ENCODE results near the gene GSTCD.
"Not testable (repeated sequence)": the region's sequence is repeated elsewhere in the genome, so short reads cannot be mapped to it uniquely, and the experiment has no call there.

Gene GSTCD

GRCh38 chr4:105714071-105714521, 5.5 kb downstream of the GSTCD start:
- no peak for TF ChIP-seq CTCF (IDR thresholded peaks at IDR 0.05; ENCODE audit: control extremely low read depth, extremely low read depth, low read depth, missing control alignments)
- peak; percentile 26 for DNase-seq (ENCODE audit: extremely low spot score)
- ChIA-PET CTCF (interaction anchor here (0.8 to 3.4 kb wide), 11 partner anchors 10 to 520 kb away, joined by 3 to 21 read pairs (median 3); partner anchors contain the start of gene PPA2), POLR2A (interaction anchor here (0.6 kb wide), 2 partner anchors 117 to 205 kb away, joined by 4 read pairs; no protein-coding TSS in a partner anchor)

- DNase-seq (ENCODE audit: extremely low spot score): no peak
- CTCF ChIA-PET: interaction anchor here (0.9 to 3.4 kb wide), 13 partner anchors 20 to 521 kb away, joined by 3 to 21 read pairs (median 3); partner anchors contain the start of gene PPA2
- POLR2A ChIA-PET: no interaction called here
- no peak for TF ChIP-seq CTCF (IDR thresholded peaks at IDR 0.05; ENCODE audit: control extremely low read depth, extremely low read depth, low read depth, missing control alignments)
Observed at GRCh38 chr4:105714932-105715331, 6.3 kb downstream of the GSTCD start.

- peak; percentile 41 for TF ChIP-seq CTCF (IDR thresholded peaks at IDR 0.05; ENCODE audit: control extremely low read depth, extremely low read depth, low read depth, missing control alignments)
- ChIA-PET POLR2A (no interaction called here), CTCF (interaction anchor here (0.9 to 3.4 kb wide), 10 partner anchors 19 to 519 kb away, joined by 3 to 21 read pairs (median 4); partner anchors contain the start of gene PPA2)
- DNase-seq (ENCODE audit: extremely low spot score): no peak
Observed at GRCh38 chr4:105715692-105716278, 7.2 kb downstream of the GSTCD start.

GRCh38 chr4:105719204-105719603, 10.6 kb downstream of the GSTCD start:
- POLR2A ChIA-PET: no interaction called here
- CTCF ChIA-PET: interaction anchor here (1.0 to 3.3 kb wide), 4 partner anchors 9 to 246 kb away, joined by 3 to 18 read pairs (median 4); partner anchors contain the start of gene PPA2
- DNase-seq (ENCODE audit: extremely low spot score): no peak
- no peak for TF ChIP-seq CTCF (IDR thresholded peaks at IDR 0.05; ENCODE audit: control extremely low read depth, extremely low read depth, low read depth, missing control alignments)

- no peak for TF ChIP-seq CTCF (IDR thresholded peaks at IDR 0.05; ENCODE audit: control extremely low read depth, extremely low read depth, low read depth, missing control alignments)
- CTCF ChIA-PET: no interaction called here
- POLR2A ChIA-PET: no interaction called here
- no peak for DNase-seq (ENCODE audit: extremely low spot score)
Observed at GRCh38 chr4:105725623-105726022, 17.0 kb downstream of the GSTCD start.

GRCh38 chr4:105729895-105730294, 21.3 kb downstream of the GSTCD start:
- CTCF ChIA-PET; POLR2A ChIA-PET; DNase-seq (ENCODE audit: extremely low spot score): not testable (repeated sequence)

- CTCF ChIA-PET: interaction anchor here (0.9 to 1.2 kb wide), 3 partner anchors 17 to 214 kb away, joined by 3 read pairs; no protein-coding TSS in a partner anchor
- DNase-seq (ENCODE audit: extremely low spot score); POLR2A ChIA-PET: not testable (repeated sequence)
Observed at GRCh38 chr4:105735217-105735616, 26.6 kb downstream of the GSTCD start.
